Vagina (tissue), 2 donors: ENCODE results near the gene HNRNPAB. TPM values are rescaled to one million over a fixed set of nuclear protein-coding genes. Genes with fewer than 3 reads are reported as not detected.

Experiments
- DNase-seq, 2 donors: peaks; one replicate each; pipeline ENCODE4 v3.0.0-alpha.2; 2017; ENCODE audit errors: extremely low spot score in 2 of 2
- H3K27ac ChIP-seq: fragments of 200-600 bp; sonication (generic); one replicate; pipeline ENCODE4 v1.5.1; 2019
- H3K27me3 ChIP-seq: fragments of 200-600 bp; sonication (generic); one replicate; pipeline ENCODE4 v1.5.1; 2019
- H3K36me3 ChIP-seq, 2 donors: fragments of 200-600 bp; sonication (generic); one replicate each; pipeline ENCODE4 v1.5.1; 2017 to 2019
- H3K4me1 ChIP-seq: fragments of 200-600 bp; sonication (generic); one replicate; pipeline ENCODE4 v1.5.1; 2019
- H3K4me3 ChIP-seq, 2 donors: fragments of 200-600 bp; sonication (generic); 1 replicate in 1 of 2; 2 replicates in 1 of 2; pipeline ENCODE4 v1.5.1; 2016 to 2019
- H3K9me3 ChIP-seq: fragments of 200-600 bp; sonication (generic); one replicate; pipeline ENCODE4 v1.5.1; 2019
- CTCF ChIP-seq, 3 experiments: fragments of 450-650 bp in 2 of 3; fragments of 200-600 bp in 1 of 3; sonication (generic) in 1 of 3; IDR thresholded peaks; one replicate each; pipeline ENCODE4 v1.5.1; 2017 to 2019; ENCODE audit warnings: antibody characterized with exemption in 3 of 3, mild to moderate bottlenecking in 2 of 3, moderate library complexity in 2 of 3
- POLR2A ChIP-seq, 2 donors: fragments of 450-650 bp; IDR thresholded peaks; one replicate each; pipeline ENCODE4 v1.6.1; 2017; ENCODE audit warnings: antibody characterized with exemption in 2 of 2, mild to moderate bottlenecking in 2 of 2, moderate library complexity in 2 of 2
- POLR2AphosphoS5 ChIP-seq, 2 donors: sonication (generic); formaldehyde crosslinking; IDR thresholded peaks; one replicate each; pipeline ENCODE4 v1.9.0; 2017; ENCODE audit warnings: antibody characterized with exemption in 2 of 2, mild to moderate bottlenecking in 2 of 2, low read depth in 1 of 2; ENCODE audit not compliant: insufficient read depth in 1 of 2
- intact Hi-C: fragments of 100-400 bp; cut with DNase I; formaldehyde crosslinking; loops from one replicate; pipeline ENCODE4 v1.15.1; 2023
- total RNA-seq: library from RNA; depleted of rRNA; stranded (reverse); fragments of >200 nt; gene quantifications from one replicate; pipeline ENCODE4 v1.2.3, GENCODE V29; 2016

HNRNPAB gene
- total RNA-seq, 1 donor from 2014 or later: 92.6 TPM

- no peaks in the 10 kb centered on the region for H3K9me3 ChIP-seq
- H3K27ac ChIP-seq: no peak overlapping the region
- H3K4me1 ChIP-seq: peaks cover 16% of the 10 kb centered on the region
- intact Hi-C loops: no loop called here
- no peak overlapping the region for H3K4me3 ChIP-seq
- H3K27me3 ChIP-seq: no peaks in the 10 kb centered on the region
- TF ChIP-seq POLR2AphosphoS5 (IDR thresholded peaks at IDR 0.05; ENCODE audit: insufficient read depth in 1 of 2, low read depth in 1 of 2) (no peak), CTCF (IDR thresholded peaks at IDR 0.05) (no peak), POLR2A (IDR thresholded peaks at IDR 0.05) (no peak)
- peaks cover 4 to 82% of the 10 kb centered on the region in 2 donors for H3K36me3 ChIP-seq
- DNase-seq: no peak
Observed at GRCh38 chr5:178213003-178213461, 8.7 kb downstream of the HNRNPAB start.

- Histone ChIP-seq H3K4me3 (no peak overlapping the region), H3K27ac (no peak overlapping the region), H3K4me1 (peaks cover 14% of the 10 kb centered on the region), H3K36me3 (peaks cover 4 to 81% of the 10 kb centered on the region in 2 donors), H3K27me3 (no peaks in the 10 kb centered on the region), H3K9me3 (no peaks in the 10 kb centered on the region)
- no peak for DNase-seq
- TF ChIP-seq POLR2AphosphoS5 (IDR thresholded peaks at IDR 0.05; ENCODE audit: insufficient read depth in 1 of 2, low read depth in 1 of 2) (no peak), POLR2A (IDR thresholded peaks at IDR 0.05) (no peak), CTCF (IDR thresholded peaks at IDR 0.05) (no peak)
- intact Hi-C loops: no loop called here
Observed at GRCh38 chr5:178213748-178214151, 9.4 kb downstream of the HNRNPAB start.

- no peak overlapping the region for H3K4me3 ChIP-seq
- no peak for DNase-seq
- no peak overlapping the region for H3K27ac ChIP-seq
- H3K36me3 ChIP-seq: peaks cover 3 to 77% of the 10 kb centered on the region in 2 donors
- H3K27me3 ChIP-seq: no peaks in the 10 kb centered on the region
- TF ChIP-seq CTCF (IDR thresholded peaks at IDR 0.05) (no peak), POLR2AphosphoS5 (IDR thresholded peaks at IDR 0.05; ENCODE audit: insufficient read depth in 1 of 2, low read depth in 1 of 2) (no peak), POLR2A (IDR thresholded peaks at IDR 0.05) (no peak)
- no peaks in the 10 kb centered on the region for H3K9me3 ChIP-seq
- H3K4me1 ChIP-seq: peaks cover 14% of the 10 kb centered on the region
- intact Hi-C loops: no loop called here
Observed at GRCh38 chr5:178214160-178214803, 9.9 kb downstream of the HNRNPAB start.

GRCh38 chr5:178215280-178216002 lies 11.1 kb downstream of the HNRNPAB start:
- Histone ChIP-seq H3K9me3 (no peaks in the 10 kb centered on the region), H3K27ac (no peak overlapping the region), H3K27me3 (no peaks in the 10 kb centered on the region), H3K4me3 (no peak overlapping the region), H3K4me1 (peaks cover 8% of the 10 kb centered on the region), H3K36me3 (peaks cover 0 to 71% of the 10 kb centered on the region in 2 donors)
- TF ChIP-seq CTCF (IDR thresholded peaks at IDR 0.05) (no peak), POLR2A (IDR thresholded peaks at IDR 0.05) (no peak), POLR2AphosphoS5 (IDR thresholded peaks at IDR 0.05; ENCODE audit: insufficient read depth in 1 of 2, low read depth in 1 of 2) (no peak)
- DNase-seq: no peak
- intact Hi-C loops: no loop called here

GRCh38 chr5:178216088-178216534 lies 11.8 kb downstream of the HNRNPAB start:
- DNase-seq: no peak
- intact Hi-C loops: no loop called here

More at GRCh38 chr5:178216088-178216534, 11.8 kb downstream of the HNRNPAB start:
- Histone ChIP-seq H3K4me3 (no peak overlapping the region), H3K9me3 (no peaks in the 10 kb centered on the region), H3K4me1 (peaks cover 8% of the 10 kb centered on the region), H3K27ac (no peak overlapping the region), H3K27me3 (no peaks in the 10 kb centered on the region), H3K36me3 (peaks cover 0 to 64% of the 10 kb centered on the region in 2 donors)
- TF ChIP-seq POLR2A (IDR thresholded peaks at IDR 0.05) (no peak), CTCF (IDR thresholded peaks at IDR 0.05) (no peak), POLR2AphosphoS5 (IDR thresholded peaks at IDR 0.05; ENCODE audit: insufficient read depth in 1 of 2, low read depth in 1 of 2) (no peak)
